Measurements from ENCODE around the gene MAST1.
"Not testable (repeated sequence)": the region's sequence is repeated elsewhere in the genome, so short reads cannot be mapped to it uniquely, and the experiment has no call there.

The MAST1 gene

GRCh38 chr19:12912571-12912970 is 74.3 kb downstream of the MAST1 start:
- no peak for DNase-seq

DNA sequence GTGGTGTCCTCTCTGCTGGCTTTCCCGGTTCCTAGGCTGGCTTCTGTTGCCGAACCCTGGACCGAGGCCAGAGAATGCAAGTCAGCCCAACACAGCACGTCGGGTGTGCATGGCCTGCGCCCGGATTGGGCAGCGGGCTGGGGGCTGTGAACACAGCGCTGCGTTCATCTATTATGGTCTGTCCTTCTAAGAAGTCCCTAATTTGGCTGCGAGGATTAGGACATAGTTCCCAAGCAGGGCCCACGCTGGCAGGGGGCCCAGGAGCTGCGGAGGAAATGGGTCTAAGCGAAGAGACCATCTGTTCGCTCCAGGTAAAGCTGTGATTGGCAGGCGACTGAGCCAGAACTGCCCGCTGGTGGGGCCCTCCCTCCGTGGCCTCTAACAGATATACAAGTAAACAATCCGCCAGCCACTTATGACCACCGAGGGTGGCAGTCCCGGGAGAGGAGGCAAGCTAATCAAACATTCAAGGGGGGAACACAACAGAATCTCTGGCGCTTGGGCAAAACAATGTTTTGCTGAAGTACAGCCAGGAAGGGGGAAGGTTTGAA is 74.8 kb downstream of the MAST1 start:
- peak; percentile 99 for DNase-seq

DNA sequence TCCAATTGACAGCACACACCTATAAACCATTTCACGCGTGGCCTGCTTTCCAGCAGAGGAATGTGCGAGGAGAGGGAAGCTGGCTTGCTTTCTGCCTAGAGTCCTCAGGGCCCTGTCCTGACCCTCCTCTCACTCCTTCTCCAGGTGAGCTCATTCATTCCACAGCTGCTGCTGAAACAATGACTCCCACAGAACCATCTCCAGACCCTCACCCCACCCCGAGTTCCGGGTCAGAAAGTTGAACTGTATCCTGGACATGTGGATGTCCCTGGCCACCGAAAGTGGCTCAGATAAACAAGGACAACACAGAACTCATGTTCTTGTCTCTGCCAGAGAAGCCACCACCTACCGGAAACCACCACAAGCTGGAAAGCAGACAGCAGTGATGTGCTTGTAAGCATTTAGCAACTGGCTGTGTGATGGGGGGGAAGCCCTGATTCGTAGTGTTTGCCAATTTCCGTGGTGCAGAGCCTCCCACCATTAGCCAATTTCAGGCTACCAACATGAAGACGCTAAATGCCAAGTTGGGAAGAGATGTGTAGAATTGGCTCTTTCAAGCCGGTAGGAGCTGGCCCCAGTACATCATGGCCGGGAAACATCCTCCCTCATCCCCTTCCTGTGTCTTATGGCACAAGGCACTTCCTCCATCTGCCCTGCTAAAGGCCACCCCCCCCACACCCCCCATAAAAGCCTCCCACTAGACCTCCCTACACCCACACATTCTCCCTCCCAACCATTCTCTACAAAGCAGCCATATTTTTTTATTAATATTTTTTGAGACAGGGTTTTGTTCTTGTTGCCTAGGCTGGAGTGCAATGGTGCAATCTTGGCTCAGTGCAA is 75.8 kb downstream of the MAST1 start:
- peak; percentile 35 for DNase-seq

- not testable (repeated sequence) for DNase-seq
Observed at GRCh38 chr19:12915860-12916259, 77.5 kb downstream of the MAST1 start.

DNA sequence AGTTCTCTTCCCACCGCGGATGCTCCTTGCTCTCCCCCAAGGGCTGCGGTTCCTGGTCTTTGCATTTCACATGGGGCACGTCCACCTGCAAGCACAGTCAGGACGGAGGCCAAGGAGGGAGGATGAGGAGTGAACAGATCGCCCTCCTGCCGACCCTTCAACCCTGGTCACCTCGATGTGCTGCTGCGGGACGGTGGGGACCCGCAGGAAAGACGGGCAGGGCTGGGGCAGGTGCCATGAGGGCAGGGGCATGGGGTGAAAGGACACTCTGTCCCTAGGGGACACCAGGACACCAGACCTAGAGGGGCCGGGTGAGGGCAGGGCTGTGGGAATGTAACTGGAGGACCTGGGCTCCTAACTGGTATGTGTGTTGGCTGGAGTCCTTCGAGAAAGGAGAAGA is 79.9 kb downstream of the MAST1 start:
- no peak for DNase-seq

- DNase-seq, result no peak
Observed at GRCh38 chr19:12921047-12921446, 82.7 kb downstream of the MAST1 start.

DNA sequence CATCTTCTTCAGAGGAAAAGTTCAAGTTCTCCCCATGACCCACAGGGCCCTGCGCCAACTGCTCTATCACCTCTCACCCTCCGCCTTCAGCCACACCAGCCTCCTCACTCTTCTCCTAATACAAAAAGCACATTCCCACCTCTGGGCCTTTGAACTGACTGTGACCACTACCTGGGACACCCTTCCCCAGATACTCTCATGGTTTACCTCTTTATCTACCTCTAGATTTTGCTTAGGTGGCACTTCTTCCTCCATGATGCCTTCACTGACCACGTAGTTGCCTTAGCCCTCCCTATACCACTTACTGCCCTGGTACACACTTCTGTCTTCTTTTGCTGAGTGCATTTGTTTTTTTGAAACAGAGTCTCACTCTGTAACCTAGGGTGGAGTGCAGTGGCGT is 84.6 kb downstream of the MAST1 start:
- no peak for DNase-seq

Data from NCI-H446 treated with DMSO at 0.1 percent for 48 hours (cell line).